ENCODE data around the gene ARHGEF7. TPM values are rescaled to one million over a fixed set of nuclear protein-coding genes. Genes with fewer than 3 reads are reported as not detected.

The ARHGEF7 gene
- total RNA-seq, 1 experiment from 2014 or later, result 16.0 TPM

DNA sequence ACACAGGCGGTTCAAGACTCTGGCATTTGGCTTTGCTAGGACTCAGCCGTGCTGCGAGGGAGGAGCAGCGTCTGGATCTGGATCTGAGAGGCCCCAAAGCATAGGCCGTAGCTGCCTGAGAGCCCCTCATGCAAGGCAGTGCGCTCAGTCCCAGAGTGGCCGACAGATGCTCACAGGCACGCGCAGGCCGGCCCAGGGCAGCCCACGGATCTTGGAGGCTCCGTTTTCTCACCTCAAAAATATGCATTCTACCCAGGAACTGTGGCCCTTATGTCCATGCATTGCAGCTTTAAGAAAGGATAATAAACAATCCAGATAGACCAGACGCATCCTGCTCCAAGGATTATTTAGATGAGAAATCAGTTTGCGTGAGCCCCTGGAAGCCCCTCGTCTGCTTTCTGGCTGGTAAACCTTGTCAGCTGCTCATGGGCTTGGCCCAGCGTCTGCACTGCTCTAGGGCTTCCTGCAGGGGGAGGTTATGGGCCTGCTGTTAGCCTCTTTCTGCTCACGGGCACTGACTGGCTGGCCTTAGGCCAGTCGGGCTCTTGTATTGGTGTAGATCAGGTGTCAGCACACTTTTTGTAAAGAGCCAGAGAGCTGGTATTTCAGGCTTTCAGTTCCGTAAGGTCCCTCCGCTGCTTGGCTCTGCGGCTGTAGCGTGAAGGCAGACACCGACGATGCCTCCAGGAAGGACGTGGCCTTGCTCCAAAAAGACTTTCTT is 229.5 kb downstream of the ARHGEF7 start:
- no peak for DNase-seq (ENCODE audit: low read depth)

- DNase-seq (ENCODE audit: low read depth), result no peak
These were observed 230.6 kb downstream of the ARHGEF7 start for GRCh38 chr13:111345682-111346081.

GRCh38 chr13:111346101-111346680 is 231.1 kb downstream of the ARHGEF7 start:
- no peak for DNase-seq (ENCODE audit: low read depth)

DNA sequence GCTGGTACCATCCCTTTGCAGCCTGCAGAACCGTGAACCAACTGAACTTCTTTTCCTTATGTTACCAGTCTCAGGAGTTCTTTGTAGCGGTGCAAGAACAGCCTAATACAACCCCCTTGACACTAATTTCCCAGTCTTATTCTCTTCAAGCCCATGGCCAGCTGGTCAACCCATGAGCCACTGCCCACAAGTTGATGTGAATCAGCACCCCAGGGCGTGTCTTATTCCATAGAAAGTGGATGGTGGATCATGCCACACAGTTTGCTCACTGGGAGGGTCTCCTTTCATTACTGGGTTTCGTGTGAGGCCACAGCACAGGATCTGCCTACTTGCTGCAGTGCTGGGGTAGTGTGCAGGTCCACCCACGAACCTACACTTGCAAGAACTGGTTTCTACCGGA is 232.3 kb downstream of the ARHGEF7 start:
- DNase-seq (ENCODE audit: low read depth), result no peak

DNA sequence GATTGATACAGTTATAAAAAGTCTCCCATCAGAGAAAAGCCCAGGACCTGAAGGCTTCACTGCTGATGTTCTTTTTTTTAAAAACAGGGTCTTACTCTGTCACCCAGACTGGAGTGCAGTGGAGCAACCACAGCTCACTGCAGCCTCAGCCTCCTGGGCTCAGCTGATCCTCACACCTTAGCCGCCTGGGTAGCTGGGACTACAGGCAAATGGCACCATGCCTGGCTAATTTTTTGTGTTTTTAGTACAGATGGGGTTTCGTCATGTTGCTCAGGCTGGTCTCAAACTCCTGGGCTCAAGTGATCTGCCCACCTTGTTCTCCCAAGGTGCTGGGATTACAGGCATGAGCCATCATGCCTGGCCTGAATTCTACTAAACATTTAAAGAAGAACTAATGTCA is 238.4 kb downstream of the ARHGEF7 start:
- no peak for DNase-seq (ENCODE audit: low read depth)

GRCh38 chr13:111354789-111355188 is 239.7 kb downstream of the ARHGEF7 start:
- no peak for DNase-seq (ENCODE audit: low read depth)

Other genes with a start within 250 kb of the ARHGEF7 start
- gene ANKRD10, start 200.2 kb upstream of the ARHGEF7 start, total RNA-seq (2014; rRNA removed; shearing (Covaris generic)), result 43.8 and 44.7 TPM in 2 replicates
- gene TEX29, start 205.3 kb downstream of the ARHGEF7 start, total RNA-seq (2014; rRNA removed; shearing (Covaris generic)), result not detected in 2 replicates

Data from RPMI7951 (cell line).